MG63 (cell line): ENCODE results near the gene NFE2L1. TPM values are rescaled to one million over a fixed set of nuclear protein-coding genes. Genes with fewer than 3 reads are reported as not detected.

Source experiments
- DNase-seq: peaks from one replicate; pipeline ENCODE4 v3.0.0-alpha.2; 2020
- H3K27me3 ChIP-seq: fragments of 250-450 bp; sonication (Bioruptor Pico); 2 replicates; pipeline ENCODE4 v1.5.1; 2020; ENCODE audit warnings: mild to moderate bottlenecking, moderate library complexity
- H3K36me3 ChIP-seq: fragments of 250-450 bp; sonication (Bioruptor Pico); 2 replicates; pipeline ENCODE4 v1.5.1; 2020; ENCODE audit warnings: mild to moderate bottlenecking, moderate library complexity
- H3K4me3 ChIP-seq: fragments of 250-450 bp; sonication (Bioruptor Pico); 2 replicates; pipeline ENCODE4 v1.5.1; 2020; ENCODE audit warnings: mild to moderate bottlenecking, moderate library complexity
- H3K9me3 ChIP-seq: fragments of 250-450 bp; sonication (Bioruptor Pico); 2 replicates; pipeline ENCODE4 v1.5.1; 2020; ENCODE audit warnings: mild to moderate bottlenecking, moderate library complexity
- total RNA-seq: library from RNA; depleted of rRNA; stranded (reverse); fragments of >200 nt; shearing (Covaris generic); gene quantifications from 2 replicates; pipeline ENCODE4 v1.2.3, GENCODE V29; 2014; ENCODE audit warnings: low replicate concordance; rRNA removed

The NFE2L1 gene
- total RNA-seq, 1 experiment from 2014 or later, result 33.6 TPM

DNA sequence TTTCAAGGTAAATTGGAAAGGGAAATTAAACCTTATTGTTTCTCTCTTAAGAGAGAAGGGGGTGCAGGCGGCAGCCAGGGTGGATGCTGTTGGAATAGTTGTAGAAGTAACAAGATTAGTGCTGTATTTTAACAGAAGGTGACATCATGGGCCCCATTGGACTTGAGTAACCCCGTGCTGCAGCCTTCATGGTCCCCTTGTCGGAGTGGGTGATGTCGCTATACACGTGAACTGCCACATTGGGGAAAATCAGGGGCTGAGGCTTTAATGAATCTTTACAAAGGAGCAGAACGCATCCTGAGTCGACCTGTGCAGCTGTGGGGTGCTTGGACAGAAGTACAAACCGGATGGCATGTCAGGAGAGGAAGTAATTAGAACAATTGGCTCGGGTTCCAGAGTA lies 62.6 kb downstream of the NFE2L1 start:
- peaks cover 16% of the 10 kb centered on the region for H3K36me3 ChIP-seq
- DNase-seq, result no peak
- no peak overlapping the region for H3K4me3 ChIP-seq
- H3K9me3 ChIP-seq, result no peaks in the 10 kb centered on the region; the same call in 1 of the 2 replicates
- no peaks in the 10 kb centered on the region for H3K27me3 ChIP-seq

Other genes starting within 250 kb of the NFE2L1 start
- gene OSBPL7, start 226.6 kb upstream of the NFE2L1 start, total RNA-seq, result 3.6 and 11.4 TPM in 2 replicates
- 62.6 and 63.0 TPM in 2 replicates for gene MRPL10, start 216.8 kb upstream of the NFE2L1 start, total RNA-seq
- not detected in 2 replicates for gene LRRC46, start 216.7 kb upstream of the NFE2L1 start, total RNA-seq
- gene SCRN2, start 207.1 kb upstream of the NFE2L1 start, total RNA-seq, result 41.8 and 45.0 TPM in 2 replicates
- not detected in 2 replicates for gene SP6, start 197.2 kb upstream of the NFE2L1 start, total RNA-seq
- 0.81 and 2.3 TPM in 2 replicates for gene SP2, start 152.1 kb upstream of the NFE2L1 start, total RNA-seq
- 41.4 and 89.7 TPM in 2 replicates for gene PNPO, start 106.8 kb upstream of the NFE2L1 start, total RNA-seq
- gene PRR15L, start 90.5 kb upstream of the NFE2L1 start, total RNA-seq, result not detected in 2 replicates
- gene CDK5RAP3, start 77.2 kb upstream of the NFE2L1 start, total RNA-seq, result 53.3 and 59.4 TPM in 2 replicates
- 91.7 and 130 TPM in 2 replicates for gene COPZ2, start 10.6 kb upstream of the NFE2L1 start, total RNA-seq
- gene CBX1, start 53.1 kb downstream of the NFE2L1 start, total RNA-seq, result 50.7 and 59.1 TPM in 2 replicates
- gene SNX11, start 59.4 kb downstream of the NFE2L1 start, total RNA-seq, result 19.3 and 19.7 TPM in 2 replicates